DLD1 (cell line): ENCODE measurements around the gene CEP44.
"Not testable (repeated sequence)": the region's sequence is repeated elsewhere in the genome, so short reads cannot be mapped to it uniquely, and the experiment has no call there.

ENCODE experiments used
- in situ Hi-C: cut with HindIII; loops from 2 replicates; pipeline ENCODE4 v1.10.0; 2017; ENCODE audit warnings: low sequenced_read_pairs

CEP44 gene

DNA sequence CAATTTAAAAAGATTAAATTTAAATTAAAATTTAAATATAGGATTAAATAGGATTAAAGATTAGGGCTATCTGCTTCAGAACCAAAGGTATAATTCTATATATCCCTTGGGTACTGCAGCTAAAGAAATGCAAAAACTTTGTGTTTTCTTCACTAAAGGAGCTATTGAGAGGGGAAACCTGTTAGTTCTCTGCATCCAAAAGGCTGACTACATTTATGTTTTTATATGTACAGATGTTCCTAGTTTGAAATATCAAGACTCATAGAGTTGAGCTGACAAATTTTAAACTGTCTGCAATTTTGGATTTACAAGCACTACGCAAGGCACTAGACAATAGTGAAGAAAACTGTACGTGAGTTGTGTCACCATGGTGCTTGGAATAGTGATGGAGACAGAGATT, 95.2 kb downstream of the CEP44 start:
- in situ Hi-C loops = loop anchor here (5.0 kb wide), 1 partner anchor 258 kb away; no protein-coding TSS in a partner anchor

DNA sequence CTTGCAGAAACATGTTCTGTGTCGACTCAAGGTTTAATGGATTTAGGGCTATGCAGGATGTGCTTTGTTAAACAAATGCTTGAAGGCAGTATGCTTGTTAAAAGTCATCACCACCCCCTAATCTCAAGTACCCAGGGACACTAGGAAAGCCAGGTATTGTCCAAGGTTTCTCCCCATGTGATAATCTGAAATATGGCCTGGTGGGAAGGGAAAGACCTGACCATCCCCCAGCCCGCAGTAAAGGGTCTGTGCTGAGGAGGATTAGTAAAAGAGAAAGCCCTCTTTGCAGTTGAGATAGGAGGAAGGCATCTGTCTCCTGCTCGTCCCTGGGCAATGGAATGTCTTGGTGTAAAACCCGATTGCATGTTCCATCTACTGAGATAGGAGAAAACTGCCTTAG, 96.5 kb downstream of the CEP44 start:
- in situ Hi-C loops = not testable (repeated sequence)

DNA sequence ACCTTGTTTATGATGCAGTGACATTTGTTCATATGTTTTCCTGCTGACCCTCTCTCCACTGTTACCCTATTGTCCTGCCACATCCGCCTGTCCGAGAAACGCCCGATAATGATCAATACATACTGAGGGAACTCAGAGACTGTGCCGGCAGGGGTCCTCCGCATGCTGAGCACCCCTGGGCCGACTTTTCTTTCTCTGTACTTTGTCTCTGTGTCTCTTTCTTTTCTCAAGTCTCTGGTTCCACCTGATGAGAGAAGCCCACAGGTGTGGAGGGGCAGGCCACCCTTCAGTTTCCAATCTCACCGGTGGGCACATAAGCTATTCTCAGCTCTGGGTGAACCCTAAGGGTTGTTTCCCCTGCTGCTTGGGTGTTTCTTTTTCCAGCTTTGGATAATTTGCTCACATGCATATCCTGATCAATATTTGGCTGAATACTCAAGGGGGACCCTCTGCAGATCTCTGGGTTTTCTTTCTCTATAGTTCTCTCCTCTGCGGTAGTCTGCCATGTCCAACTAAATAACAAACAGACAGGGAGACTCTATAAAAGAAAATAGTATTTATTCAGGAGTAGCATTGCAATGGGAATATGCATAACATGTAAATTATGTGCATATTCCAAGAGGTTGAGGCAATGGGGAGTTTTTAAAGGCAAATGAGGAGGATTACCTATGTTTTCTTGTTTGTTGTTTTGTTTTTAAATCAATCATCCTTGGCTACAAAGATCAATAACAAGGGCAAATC, 97.2 kb downstream of the CEP44 start:
- in situ Hi-C loops = no loop called here

DNA sequence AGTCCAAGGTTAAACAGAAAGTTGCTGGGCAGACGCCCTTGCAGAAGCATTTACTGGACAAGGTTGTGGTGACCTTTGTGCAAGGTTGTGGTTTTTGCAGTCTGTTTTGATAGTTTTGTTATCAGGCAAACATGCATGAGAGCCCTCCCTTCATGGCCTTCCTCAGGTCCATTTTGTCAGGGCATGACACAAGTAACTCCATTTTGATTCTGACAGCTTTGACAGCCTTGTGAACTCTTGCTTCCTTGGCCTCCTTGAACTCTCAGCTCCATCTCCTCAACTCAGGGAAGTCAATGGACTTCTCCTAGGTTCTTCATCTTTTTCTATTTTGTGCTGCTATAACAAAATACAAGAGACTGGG, 97.7 kb downstream of the CEP44 start:
- in situ Hi-C loops = no loop called here
